Mucosa of stomach (tissue), 1 donor: ENCODE measurements around the gene HMCES.
"Not testable (repeated sequence)": the region's sequence is repeated elsewhere in the genome, so short reads cannot be mapped to it uniquely, and the experiment has no call there.

Experiments
- H3K27me3 ChIP-seq: one replicate; pipeline ENCODE4 v1.7.0; 2013; ENCODE audit warnings: mild to moderate bottlenecking, low read length; ENCODE audit not compliant: control insufficient read depth, insufficient read depth
- H3K36me3 ChIP-seq: one replicate; pipeline ENCODE4 v1.7.0; 2013; ENCODE audit warnings: low read length; ENCODE audit not compliant: control insufficient read depth, insufficient read depth
- H3K4me1 ChIP-seq: one replicate; pipeline ENCODE4 v1.7.0; 2013; ENCODE audit warnings: mild to moderate bottlenecking, low read length; ENCODE audit not compliant: control insufficient read depth, insufficient read depth
- H3K4me3 ChIP-seq: one replicate; pipeline ENCODE4 v1.7.0; 2013; ENCODE audit warnings: low read length
- H3K9ac ChIP-seq: one replicate; pipeline ENCODE4 v1.7.0; 2013; ENCODE audit warnings: mild to moderate bottlenecking, low read length, moderate library complexity
- H3K9me3 ChIP-seq: one replicate; pipeline ENCODE4 v1.7.0; 2013; ENCODE audit warnings: mild to moderate bottlenecking, low read length, moderate library complexity; ENCODE audit not compliant: control insufficient read depth
- donor health status: Pancreatic carcinoma.

HMCES gene

GRCh38 chr3:129245641-129246306 is 32.9 kb upstream of the HMCES start:
- Histone ChIP-seq H3K9ac (peak overlapping the region; percentile 15), H3K4me1 (peaks cover 15% of the 10 kb centered on the region)
- H3K9me3 ChIP-seq, H3K4me3 ChIP-seq, H3K36me3 ChIP-seq, H3K27me3 ChIP-seq: not testable (repeated sequence)

GRCh38 chr3:129246636-129247035 is 32.0 kb upstream of the HMCES start:
- peaks cover 15% of the 10 kb centered on the region for H3K4me1 ChIP-seq
- H3K36me3 ChIP-seq = no peaks in the 10 kb centered on the region
- H3K9me3 ChIP-seq = no peaks in the 10 kb centered on the region
- H3K4me3 ChIP-seq = no peak overlapping the region
- no peaks in the 10 kb centered on the region for H3K27me3 ChIP-seq
- no peak overlapping the region for H3K9ac ChIP-seq

DNA sequence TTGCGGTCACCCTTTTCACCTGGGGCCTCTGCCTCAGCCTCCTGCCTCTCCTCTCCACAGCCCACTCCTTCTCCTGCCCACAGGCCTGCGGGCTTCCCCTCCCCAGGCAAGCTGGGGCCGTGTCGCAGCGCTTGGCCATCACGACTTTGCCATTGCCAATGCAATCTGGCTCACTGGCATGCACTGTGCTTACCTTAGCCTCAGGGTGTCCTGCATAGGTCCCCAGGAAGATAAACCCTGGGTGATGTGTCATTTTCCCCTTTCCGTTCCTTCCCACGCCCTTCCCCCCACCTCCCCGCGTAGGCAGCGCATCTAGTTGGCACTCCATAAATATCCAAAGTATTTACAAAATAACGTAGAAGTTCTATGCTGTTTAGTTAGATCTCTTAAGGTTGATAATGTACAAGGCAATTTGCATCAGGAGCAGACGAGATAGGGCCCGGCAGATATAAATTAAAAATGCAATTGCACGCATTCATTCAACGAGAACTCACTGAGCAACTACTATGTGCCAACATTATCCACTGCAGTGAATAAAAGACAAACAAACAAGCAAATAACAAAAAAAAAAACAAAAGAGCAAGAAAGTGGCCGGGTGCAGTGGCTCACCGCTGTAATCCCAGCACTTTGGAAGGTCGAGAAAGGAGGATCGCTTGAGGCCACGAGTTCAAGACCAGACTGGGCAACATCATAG is 30.2 kb upstream of the HMCES start:
- Histone ChIP-seq H3K9me3 (no peaks in the 10 kb centered on the region), H3K4me3 (peak overlapping the region; percentile 87), H3K9ac (peak overlapping the region; percentile 96), H3K27me3 (no peaks in the 10 kb centered on the region), H3K36me3 (peaks cover 13% of the 10 kb centered on the region), H3K4me1 (peaks cover 15% of the 10 kb centered on the region)

DNA sequence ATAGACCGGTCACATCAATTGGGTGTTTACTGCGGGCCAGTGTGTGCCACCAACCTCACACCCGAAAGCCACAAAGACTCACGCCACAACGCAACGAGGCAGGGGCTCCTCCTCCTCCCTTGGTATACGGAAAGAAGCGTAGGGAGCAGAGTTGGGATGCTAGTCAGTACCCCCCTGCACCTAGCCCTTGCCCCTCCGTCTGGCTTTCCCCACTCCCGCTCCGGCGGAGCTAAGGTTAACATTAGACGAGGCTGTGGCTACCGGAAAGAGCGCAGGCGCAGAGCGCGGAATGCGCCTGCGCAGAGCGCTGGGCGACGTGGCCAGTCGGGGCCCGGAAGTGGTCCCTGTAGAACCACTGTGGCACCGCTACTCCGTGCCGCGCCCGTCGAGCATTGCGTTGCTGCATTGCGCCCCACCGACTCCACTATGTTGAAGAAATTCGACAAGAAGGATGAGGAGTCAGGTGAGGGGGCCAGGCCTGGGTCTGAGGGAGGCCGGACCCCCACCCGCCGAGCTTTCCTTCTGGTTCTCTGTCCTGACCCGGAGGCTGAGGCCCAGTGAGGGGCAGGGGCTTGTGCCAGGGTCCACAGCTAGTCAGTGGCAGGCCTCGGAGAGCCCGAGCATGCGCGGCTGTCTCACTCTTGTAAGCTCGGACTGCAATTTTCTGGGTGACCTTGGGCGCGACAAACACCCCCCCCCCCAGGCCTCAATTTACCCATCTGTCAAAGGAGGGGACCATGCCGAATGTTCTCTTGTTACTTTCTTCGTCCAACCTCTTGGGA is 29.2 kb upstream of the HMCES start, which contains the start of gene COPG1:
Gene COPG1, plus strand, starts transcription at position 323 of the 782 bp plus-strand sequence. Its CDS starts 104 bp downstream, at position 427.
- peaks cover 14% of the 10 kb centered on the region for H3K36me3 ChIP-seq
- H3K27me3 ChIP-seq = no peaks in the 10 kb centered on the region
- peak within 1 kb of the TSS; percentile 87 for H3K4me3 ChIP-seq
- peaks cover 15% of the 10 kb centered on the region for H3K4me1 ChIP-seq
- no peaks in the 10 kb centered on the region for H3K9me3 ChIP-seq
- peak within 1 kb of the TSS; percentile 96 for H3K9ac ChIP-seq

GRCh38 chr3:129252748-129253147 is 25.9 kb upstream of the HMCES start:
- H3K36me3 ChIP-seq = peaks cover 41% of the 10 kb centered on the region
- no peak overlapping the region for H3K4me3 ChIP-seq
- peaks cover 9% of the 10 kb centered on the region for H3K4me1 ChIP-seq
- no peaks in the 10 kb centered on the region for H3K9me3 ChIP-seq
- H3K27me3 ChIP-seq = no peaks in the 10 kb centered on the region
- no peak overlapping the region for H3K9ac ChIP-seq

DNA sequence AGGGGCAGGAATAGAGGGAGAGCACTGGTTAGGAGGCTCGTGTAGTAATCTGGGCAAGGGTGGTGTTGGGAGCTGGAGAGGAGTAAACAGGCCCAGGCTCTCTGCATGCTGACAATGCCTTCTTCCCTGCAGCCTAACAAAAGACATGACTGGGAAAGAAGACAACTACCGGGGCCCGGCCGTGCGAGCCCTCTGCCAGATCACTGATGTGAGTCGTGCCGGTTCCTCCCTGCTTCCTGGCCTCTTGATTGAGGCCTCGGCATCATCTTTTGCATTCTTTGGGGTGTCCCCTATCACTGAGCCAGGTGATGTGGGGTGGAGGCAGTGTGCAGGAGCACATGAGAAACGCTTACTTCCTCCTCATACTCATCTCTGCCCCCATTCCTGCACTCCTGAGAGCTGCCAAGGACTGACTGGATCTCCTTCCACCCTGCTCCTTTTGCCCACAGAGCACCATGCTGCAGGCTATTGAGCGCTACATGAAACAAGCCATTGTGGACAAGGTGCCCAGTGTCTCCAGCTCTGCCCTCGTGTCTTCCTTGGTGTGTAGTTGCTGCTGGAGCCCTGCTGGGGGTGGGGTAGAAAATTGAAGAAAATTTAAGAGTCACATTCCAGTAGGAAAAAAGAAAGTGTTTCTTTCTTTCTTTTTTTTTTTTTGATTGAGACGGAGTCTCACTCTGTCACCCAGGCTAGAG is 24.0 kb upstream of the HMCES start:
- no peaks in the 10 kb centered on the region for H3K4me1 ChIP-seq
- H3K27me3 ChIP-seq = no peaks in the 10 kb centered on the region
- H3K4me3 ChIP-seq = no peak overlapping the region
- H3K9ac ChIP-seq = no peak overlapping the region
- H3K9me3 ChIP-seq = no peaks in the 10 kb centered on the region
- H3K36me3 ChIP-seq = peaks cover 48% of the 10 kb centered on the region

DNA sequence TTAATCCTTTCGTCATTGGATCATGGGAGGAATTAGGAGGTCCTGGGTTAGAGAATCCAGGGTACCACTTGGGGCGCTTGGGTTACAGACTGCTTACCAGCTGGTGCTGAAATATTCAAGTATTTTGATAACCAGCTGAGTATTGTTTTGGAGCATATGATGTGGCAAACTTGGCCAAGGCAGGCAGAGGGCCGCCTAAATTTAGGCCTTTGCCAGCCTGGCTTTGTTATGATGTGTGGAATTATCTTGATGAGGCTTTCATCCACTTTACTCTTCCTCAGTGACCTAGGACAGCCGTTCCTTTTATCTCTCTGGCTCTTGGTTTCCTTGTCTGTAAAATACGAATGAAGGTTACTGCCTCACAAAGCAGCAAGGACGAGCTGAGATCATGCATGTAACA is 22.4 kb upstream of the HMCES start:
- Histone ChIP-seq H3K9ac (no peak overlapping the region), H3K4me3 (no peak overlapping the region), H3K4me1 (no peaks in the 10 kb centered on the region), H3K27me3 (no peaks in the 10 kb centered on the region), H3K36me3 (peaks cover 57% of the 10 kb centered on the region), H3K9me3 (no peaks in the 10 kb centered on the region)

DNA sequence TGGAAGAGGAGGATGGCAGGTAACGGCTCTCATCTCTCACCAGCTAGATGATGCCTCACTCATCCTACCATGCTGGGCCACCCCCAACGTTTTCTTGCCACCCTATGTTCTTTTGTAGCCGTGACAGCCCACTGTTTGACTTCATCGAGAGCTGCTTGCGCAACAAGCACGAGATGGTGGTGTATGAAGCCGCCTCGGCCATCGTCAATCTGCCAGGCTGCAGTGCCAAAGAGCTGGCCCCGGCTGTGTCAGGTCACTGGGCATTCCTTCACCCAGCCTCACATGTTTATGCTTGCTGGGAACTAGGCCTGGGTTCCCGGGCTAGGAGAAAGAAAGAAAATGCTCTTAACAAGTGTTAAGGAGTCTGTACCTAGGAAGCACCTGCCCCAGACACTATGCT is 21.1 kb upstream of the HMCES start:
- Histone ChIP-seq H3K36me3 (peaks cover 52% of the 10 kb centered on the region), H3K9ac (no peak overlapping the region), H3K27me3 (no peaks in the 10 kb centered on the region)

DNA sequence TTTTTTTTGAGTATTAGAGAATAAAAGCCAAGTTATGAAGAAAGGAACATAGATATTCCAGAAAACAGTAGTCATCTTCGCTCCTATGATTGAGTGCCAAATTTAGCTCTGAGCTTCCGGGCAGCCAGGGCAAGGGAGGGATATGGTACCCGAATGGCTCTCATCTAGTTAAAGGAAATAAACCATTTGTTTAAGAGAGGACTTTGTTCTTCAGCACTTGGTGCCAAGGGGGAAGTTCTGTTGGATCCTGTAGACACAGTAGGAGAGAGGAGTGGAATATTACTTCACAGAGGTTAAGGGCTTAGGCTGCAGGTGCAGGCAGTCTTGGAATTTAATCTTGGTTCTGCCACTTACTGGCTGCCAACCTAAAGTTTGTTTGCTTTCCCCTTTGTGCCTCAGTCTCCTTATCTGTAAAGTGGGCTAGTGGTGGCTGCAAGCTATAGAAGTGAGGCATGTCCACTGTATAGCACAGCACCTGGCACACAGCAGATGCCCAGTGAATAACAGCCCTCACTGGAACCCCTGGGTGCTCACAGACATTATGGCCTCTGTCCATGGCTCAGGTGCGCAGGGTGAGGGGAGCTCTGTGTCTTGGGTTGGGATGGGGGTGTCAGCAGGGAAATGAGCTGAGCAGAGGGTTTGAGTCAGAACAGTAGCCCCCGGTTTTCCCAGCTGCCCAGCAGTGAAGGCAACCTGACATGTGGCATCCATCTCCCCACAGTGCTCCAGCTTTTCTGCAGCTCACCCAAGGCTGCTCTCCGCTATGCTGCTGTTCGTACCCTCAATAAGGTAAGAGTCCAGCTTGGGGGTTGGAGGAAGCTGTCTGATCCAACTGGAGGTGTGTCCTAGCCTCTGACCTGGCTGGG is 18.8 kb upstream of the HMCES start:
- H3K4me1 ChIP-seq = no peaks in the 10 kb centered on the region
- no peak overlapping the region for H3K4me3 ChIP-seq
- peaks cover 40% of the 10 kb centered on the region for H3K36me3 ChIP-seq
- no peaks in the 10 kb centered on the region for H3K9me3 ChIP-seq
- no peaks in the 10 kb centered on the region for H3K27me3 ChIP-seq
- no peak overlapping the region for H3K9ac ChIP-seq

More for the DNA sequence above, 21.1 kb upstream of the HMCES start:
- no peaks in the 10 kb centered on the region for H3K9me3 ChIP-seq
- no peaks in the 10 kb centered on the region for H3K4me1 ChIP-seq
- H3K4me3 ChIP-seq = no peak overlapping the region

DNA sequence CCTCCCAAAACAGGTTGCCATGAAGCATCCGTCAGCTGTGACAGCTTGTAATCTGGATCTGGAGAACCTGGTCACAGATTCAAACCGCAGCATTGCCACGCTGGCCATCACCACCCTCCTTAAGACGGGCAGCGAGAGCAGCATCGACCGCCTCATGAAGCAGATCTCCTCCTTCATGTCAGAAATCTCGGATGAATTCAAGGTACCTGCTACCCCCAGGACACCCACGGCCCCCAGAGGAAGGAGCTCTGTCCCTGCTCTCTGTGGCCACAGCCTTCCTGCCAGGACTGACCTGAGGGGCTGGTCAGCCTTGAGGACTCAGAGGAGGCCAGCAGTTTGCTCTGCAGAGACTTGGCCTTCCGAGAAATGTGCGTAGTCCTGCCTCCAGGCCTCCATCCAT is 18.1 kb upstream of the HMCES start:
- Histone ChIP-seq H3K9ac (no peak overlapping the region), H3K4me3 (no peak overlapping the region), H3K9me3 (no peaks in the 10 kb centered on the region), H3K4me1 (no peaks in the 10 kb centered on the region), H3K27me3 (no peaks in the 10 kb centered on the region), H3K36me3 (peaks cover 37% of the 10 kb centered on the region)

DNA sequence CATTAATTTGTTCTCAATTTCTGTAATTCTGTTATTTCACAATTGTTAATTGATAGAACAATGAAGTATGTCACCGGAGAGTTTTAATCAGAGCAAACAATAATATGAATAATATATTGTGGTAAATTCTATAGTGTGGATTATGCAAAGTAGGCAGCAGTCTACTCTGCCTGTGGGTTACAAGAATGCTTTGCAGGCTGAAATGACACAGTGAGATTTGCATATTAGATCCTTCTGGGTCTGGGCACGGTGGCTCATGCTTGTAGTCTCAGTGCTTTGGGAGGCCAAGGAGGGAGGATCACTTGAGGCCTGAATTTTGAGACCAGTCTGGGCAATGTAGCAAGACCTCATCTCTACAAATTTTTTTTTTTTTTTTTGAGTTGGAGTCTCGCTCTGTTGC is 16.8 kb upstream of the HMCES start:
- peaks cover 24% of the 10 kb centered on the region for H3K36me3 ChIP-seq
- no peak overlapping the region for H3K9ac ChIP-seq
- H3K9me3 ChIP-seq = no peaks in the 10 kb centered on the region
- no peaks in the 10 kb centered on the region for H3K27me3 ChIP-seq
- H3K4me3 ChIP-seq = no peak overlapping the region
- no peaks in the 10 kb centered on the region for H3K4me1 ChIP-seq
